ENCODE data around the gene GGA1. TPM values are rescaled to one million over a fixed set of nuclear protein-coding genes. Genes with fewer than 3 reads are reported as not detected.

The GGA1 gene
- total RNA-seq, 2 experiments from 2014 or later = 59.5 to 64.4 TPM

DNA sequence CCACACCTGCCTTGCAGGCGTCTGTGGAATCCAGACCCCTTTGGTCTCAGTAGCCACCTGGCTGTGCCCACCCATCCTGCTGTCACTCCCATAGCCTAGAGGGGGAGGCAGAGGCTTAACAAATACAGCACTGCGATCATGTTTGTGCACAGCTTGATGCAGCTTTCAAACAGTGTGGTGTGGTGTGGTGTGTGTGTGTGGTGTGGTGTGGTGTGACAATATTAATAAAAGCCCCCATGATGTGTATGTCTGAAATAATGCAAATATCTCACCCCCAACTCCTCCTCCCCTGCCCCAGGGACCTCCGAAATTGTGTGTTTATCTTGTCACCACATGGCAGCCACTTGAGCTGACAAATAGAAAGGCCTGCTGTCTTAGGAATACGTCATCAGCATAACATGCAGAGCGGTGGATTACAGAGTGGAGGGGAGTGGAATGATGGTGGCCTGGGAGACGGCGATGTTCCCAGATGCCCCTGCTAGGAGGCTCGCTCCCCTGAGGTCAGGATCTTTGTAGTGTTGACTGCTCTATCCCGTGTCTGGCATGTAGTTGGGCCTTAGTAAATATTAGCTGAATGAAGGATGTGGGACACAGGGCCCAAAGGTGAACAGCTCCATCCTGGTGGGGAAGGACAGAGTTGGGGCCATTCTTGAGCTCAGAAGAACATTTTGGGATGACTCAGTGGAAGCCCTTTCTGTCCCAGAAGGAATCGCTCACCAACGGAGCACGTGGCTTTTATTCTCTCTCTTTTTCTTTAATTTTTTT lies 52.7 kb downstream of the GGA1 start:
- no peak for DNase-seq
- peak overlapping the region; percentile 84 for H3K4me3 Mint-ChIP-seq
- peaks cover 14% of the 10 kb centered on the region for H3K36me3 Mint-ChIP-seq (ENCODE audit: low read depth)
- H3K27ac Mint-ChIP-seq = no peak overlapping the region
- H3K27me3 Mint-ChIP-seq = no peaks in the 10 kb centered on the region
- ChIA-PET CTCF (interaction anchor here (0.6 to 12.8 kb wide), 9 partner anchors 10 to 202 kb away, joined by 3 to 191 read pairs (median 5); partner anchors contain the start of genes LGALS1 and NOL12), POLR2A (interaction anchor here (0.8 to 15.9 kb wide), 4 partner anchors 9 to 25 kb away, joined by 4 to 244 read pairs (median 6); partner anchors contain the start of genes LGALS1 and NOL12)
- H3K9me3 Mint-ChIP-seq = no peaks in the 10 kb centered on the region
- peaks cover 41% of the 10 kb centered on the region for H3K4me1 Mint-ChIP-seq

DNA sequence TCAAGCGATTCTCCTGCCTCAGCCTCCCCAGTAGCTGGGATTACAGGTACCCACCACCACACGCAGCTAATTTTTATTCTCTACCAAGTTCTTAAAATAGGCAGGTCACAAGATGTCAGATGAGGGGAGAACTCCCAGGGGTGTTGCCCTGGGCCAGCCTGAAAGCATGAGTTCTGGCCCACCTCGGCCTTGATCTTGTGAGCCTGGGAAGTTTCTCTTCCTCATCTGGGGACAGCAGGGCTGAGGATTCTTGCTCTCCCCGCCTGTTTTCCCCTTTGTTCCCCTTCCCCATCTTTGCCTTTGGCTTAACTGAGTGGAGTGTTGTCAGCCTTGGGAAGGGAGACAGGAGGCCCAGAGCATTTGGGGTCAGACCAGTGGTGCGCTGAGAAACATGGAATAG lies 53.4 kb downstream of the GGA1 start:
- Mint-ChIP-seq H3K27me3 (no peaks in the 10 kb centered on the region), H3K36me3 (ENCODE audit: low read depth) (peaks cover 19% of the 10 kb centered on the region), H3K4me1 (peaks cover 40% of the 10 kb centered on the region), H3K9me3 (no peaks in the 10 kb centered on the region), H3K4me3 (no peak overlapping the region), H3K27ac (peak overlapping the region; percentile 28)
- ChIA-PET POLR2A (interaction anchor here (0.8 to 15.9 kb wide), 3 partner anchors 10 to 19 kb away, joined by 4 to 244 read pairs (median 6); partner anchors contain the start of gene LGALS1), CTCF (interaction anchor here (0.6 to 12.8 kb wide), 6 partner anchors 17 to 201 kb away, joined by 3 to 191 read pairs (median 6); partner anchors contain the start of gene LGALS1)
- DNase-seq = no peak

DNA sequence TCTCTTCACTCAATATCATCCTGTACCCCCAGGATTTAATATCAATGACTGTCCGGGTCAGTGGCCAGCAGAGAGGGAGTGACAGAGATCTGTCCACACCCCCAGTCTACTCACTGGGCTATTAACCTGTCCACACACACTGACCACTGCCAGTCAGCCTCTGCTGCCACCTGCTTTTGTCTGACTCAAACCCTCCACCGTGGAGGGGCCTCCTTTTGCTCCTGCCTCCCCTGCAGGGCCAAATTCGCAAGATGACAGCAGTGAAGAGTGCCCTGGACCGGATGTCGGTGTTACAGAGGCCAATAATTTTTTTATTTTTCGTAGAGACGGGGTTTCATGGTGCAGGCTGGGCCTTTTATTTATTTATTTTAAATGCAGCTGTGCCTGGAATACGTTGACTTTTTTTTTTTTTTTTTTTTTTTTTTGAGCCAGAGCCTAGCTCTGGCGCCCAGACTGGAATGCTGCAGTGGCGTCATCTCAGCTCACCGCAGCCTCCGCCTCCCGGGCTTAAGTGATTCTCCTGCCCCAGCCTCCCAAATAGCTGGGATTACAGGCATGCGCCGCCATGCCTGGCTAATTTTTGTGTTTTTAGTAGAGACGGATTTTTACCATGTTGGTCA lies 55.0 kb downstream of the GGA1 start:
- Mint-ChIP-seq H3K27ac (no peak overlapping the region), H3K4me3 (no peak overlapping the region), H3K4me1 (peaks cover 31% of the 10 kb centered on the region), H3K36me3 (ENCODE audit: low read depth) (peaks cover 19% of the 10 kb centered on the region), H3K9me3 (no peaks in the 10 kb centered on the region), H3K27me3 (no peaks in the 10 kb centered on the region)
- POLR2A ChIA-PET = interaction anchor here (15.9 kb wide), 1 partner anchor 12 kb away, joined by 244 read pairs; the partner anchor contains the start of gene LGALS1
- CTCF ChIA-PET = interaction anchor here (0.6 to 12.8 kb wide), 4 partner anchors 8 to 156 kb away, joined by 3 to 191 read pairs (median 78); partner anchors contain the start of gene LGALS1
- DNase-seq = no peak

DNA sequence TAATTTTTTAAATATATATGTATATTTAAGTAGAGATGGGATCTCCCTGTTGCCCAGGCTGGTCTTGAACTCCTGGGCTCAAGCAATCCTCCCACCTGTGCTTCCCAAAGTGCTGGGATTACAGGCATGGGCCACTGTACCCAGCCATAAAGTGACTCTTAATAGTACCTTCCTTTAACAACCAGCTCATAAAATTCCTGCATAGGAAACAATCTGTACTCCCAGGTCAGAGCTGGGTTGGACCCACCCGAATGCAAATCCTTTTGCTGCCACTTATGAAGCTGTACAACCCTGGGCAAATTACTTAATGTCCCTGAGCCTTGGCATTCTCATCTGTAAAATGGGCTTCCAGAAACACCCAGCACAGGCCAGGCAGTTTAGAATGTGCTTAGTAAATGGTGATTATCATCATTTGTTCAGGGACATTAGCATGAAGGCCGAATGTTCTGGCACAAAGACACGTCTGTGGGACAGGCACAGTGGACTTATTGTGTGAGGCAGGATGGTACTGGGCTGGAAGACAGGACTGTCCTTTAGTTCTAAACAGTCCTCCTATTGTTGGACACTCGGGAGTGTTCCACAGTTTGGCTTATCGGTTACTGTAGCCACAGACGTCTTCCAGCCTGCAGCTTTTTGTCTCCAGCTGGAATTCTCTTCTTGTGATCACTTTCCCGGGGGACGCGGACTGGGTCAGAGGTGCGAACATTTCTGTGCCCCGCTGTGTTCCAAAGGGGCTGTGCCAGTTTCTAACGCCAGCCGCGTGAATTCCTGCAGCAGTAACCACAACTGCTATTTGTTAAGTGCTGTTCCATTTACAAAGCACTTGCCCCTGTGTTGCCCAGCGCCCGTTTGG lies 55.8 kb downstream of the GGA1 start:
- Mint-ChIP-seq H3K4me3 (no peak overlapping the region), H3K36me3 (ENCODE audit: low read depth) (peaks cover 19% of the 10 kb centered on the region), H3K27ac (no peak overlapping the region), H3K4me1 (peaks cover 29% of the 10 kb centered on the region), H3K27me3 (no peaks in the 10 kb centered on the region), H3K9me3 (no peaks in the 10 kb centered on the region)
- ChIA-PET POLR2A (interaction anchor here (15.9 kb wide), 1 partner anchor 11 kb away, joined by 244 read pairs; the partner anchor contains the start of gene LGALS1), CTCF (interaction anchor here (12.4 to 12.8 kb wide), 2 partner anchors 15 to 21 kb away, joined by 151 to 191 read pairs; partner anchors contain the start of gene LGALS1)
- DNase-seq = no peak

DNA sequence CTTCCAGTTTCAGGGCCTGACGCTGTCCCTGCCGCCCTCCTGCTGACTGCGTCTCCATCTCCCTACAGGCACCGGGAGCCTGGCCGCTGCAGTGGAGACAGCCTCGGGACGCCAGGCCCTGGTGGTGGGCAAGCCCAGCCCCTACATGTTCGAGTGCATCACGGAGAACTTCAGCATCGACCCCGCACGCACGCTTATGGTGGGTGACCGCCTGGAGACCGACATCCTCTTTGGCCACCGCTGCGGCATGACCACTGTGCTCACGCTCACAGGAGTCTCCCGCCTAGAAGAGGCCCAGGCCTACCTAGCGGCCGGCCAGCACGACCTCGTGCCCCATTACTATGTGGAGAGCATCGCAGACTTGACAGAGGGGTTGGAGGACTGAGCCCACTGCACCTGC lies 56.9 kb downstream of the GGA1 start:
- DNase-seq = no peak
- no peaks in the 10 kb centered on the region for H3K27me3 Mint-ChIP-seq
- H3K36me3 Mint-ChIP-seq (ENCODE audit: low read depth) = peaks cover 19% of the 10 kb centered on the region
- POLR2A ChIA-PET = interaction anchor here (15.9 kb wide), 1 partner anchor 10 kb away, joined by 244 read pairs; the partner anchor contains the start of gene LGALS1
- CTCF ChIA-PET = interaction anchor here (12.4 to 12.8 kb wide), 2 partner anchors 14 to 22 kb away, joined by 151 to 191 read pairs; partner anchors contain the start of gene LGALS1
- no peaks in the 10 kb centered on the region for H3K9me3 Mint-ChIP-seq
- no peak overlapping the region for H3K27ac Mint-ChIP-seq
- peaks cover 21% of the 10 kb centered on the region for H3K4me1 Mint-ChIP-seq
- H3K4me3 Mint-ChIP-seq = no peak overlapping the region

DNA sequence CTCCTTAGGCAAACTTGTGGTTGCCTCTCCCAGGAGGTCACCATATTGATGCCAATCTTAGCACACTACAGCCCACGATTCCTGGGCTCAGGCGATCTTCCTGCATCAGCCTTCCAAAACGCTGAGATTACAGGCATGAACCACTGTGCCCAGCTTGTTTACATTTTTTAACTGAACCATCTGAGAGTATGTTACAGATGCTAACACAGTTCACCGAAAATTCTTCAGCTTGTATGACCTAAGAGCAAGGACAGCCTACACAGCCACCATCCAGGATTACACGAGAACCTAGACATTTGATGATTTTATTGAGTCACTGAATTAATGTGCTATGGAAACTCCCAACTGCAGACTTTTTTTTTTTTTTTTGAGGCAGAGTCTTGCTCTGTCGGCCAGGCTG lies 61.0 kb downstream of the GGA1 start:
- POLR2A ChIA-PET = interaction anchor here (1.0 to 12.9 kb wide), 2 partner anchors 9 to 44 kb away, joined by 3 to 244 read pairs; partner anchors contain the start of gene PDXP
- Mint-ChIP-seq H3K4me3 (no peak overlapping the region), H3K27ac (no peak overlapping the region)

DNA sequence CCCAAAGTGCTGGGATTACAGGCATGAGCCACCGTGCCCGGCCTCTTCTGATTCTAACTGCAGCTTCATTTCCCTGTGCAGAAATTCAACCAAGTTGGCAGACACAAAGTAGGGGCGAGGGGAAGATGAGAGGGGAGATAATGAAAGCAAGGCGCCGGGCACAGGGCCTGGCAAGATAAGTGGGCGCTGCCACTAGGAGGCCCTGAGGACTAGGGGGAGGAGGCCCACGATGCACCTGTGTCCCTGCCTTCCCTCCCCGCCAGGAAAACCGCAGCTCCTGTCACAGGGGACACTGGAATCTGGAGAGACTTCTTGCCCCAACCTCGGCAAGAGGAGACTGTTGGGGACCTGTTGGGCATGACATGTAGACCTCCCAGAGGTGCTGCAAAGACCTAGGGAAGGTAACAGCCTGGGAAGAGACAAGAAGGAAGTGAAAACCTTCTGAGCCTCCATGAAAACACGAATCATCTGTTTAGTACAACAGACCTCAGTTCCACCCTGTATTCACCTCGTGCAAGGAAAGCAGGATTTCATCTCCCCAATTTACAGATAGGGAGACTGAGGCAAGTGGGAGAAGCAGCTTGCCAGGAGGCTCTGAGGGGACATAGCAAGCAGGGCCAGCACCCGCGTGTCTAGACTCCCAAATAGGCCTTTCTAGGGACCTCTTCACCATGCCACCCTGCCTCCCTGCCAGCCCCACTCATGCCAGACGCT lies 63.7 kb downstream of the GGA1 start:
- H3K4me3 Mint-ChIP-seq = no peak overlapping the region
- CTCF ChIA-PET = interaction anchor here (0.8 to 6.0 kb wide), 4 partner anchors 9 to 38 kb away, joined by 3 to 38 read pairs (median 14); no protein-coding TSS in a partner anchor
- DNase-seq = no peak
- H3K27ac Mint-ChIP-seq = peak overlapping the region; percentile 26
- POLR2A ChIA-PET = interaction anchor here (1.2 to 12.9 kb wide), 5 partner anchors 9 to 38 kb away, joined by 3 to 244 read pairs (median 5); partner anchors contain the start of genes NOL12, PDXP and SH3BP1
- no peaks in the 10 kb centered on the region for H3K27me3 Mint-ChIP-seq
- no peaks in the 10 kb centered on the region for H3K9me3 Mint-ChIP-seq
- H3K4me1 Mint-ChIP-seq = peaks cover 40% of the 10 kb centered on the region
- peaks cover 11% of the 10 kb centered on the region for H3K36me3 Mint-ChIP-seq (ENCODE audit: low read depth)

More for the DNA sequence above, 61.0 kb downstream of the GGA1 start:
- Mint-ChIP-seq H3K9me3 (no peaks in the 10 kb centered on the region), H3K27me3 (no peaks in the 10 kb centered on the region), H3K36me3 (ENCODE audit: low read depth) (peaks cover 13% of the 10 kb centered on the region), H3K4me1 (peaks cover 33% of the 10 kb centered on the region)
- CTCF ChIA-PET = interaction anchor here (0.7 to 6.0 kb wide), 4 partner anchors 12 to 62 kb away, joined by 3 to 38 read pairs (median 4); no protein-coding TSS in a partner anchor
- no peak for DNase-seq

DNA sequence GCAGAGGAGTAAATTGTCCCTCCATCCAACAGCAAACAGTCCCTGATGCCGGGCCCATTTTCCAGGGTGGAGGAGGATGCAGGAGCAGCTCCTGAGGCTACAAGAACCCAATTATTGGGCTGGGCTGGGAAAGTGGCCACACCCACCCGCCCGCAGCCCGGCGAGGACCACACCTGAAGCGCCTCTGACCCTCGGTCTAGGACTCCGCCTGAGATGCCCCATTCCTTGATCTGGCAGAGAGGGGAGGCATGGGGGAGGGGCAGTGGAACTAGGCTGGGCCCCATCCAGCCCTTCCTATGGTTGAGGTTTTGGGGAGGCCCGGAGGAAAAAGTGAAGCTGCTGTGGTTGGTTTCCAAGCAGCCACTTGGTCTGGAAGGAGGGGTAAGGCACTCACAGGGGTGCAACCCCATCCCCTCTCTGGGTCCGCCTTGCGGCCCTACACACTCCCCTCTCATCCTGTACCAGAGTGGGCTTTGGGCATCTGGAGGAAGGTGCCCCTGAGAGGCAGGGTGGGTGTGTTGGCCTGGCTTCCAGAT lies 64.4 kb downstream of the GGA1 start:
- H3K9me3 Mint-ChIP-seq = no peaks in the 10 kb centered on the region
- DNase-seq = no peak
- ChIA-PET POLR2A (interaction anchor here (1.2 to 12.9 kb wide), 5 partner anchors 9 to 38 kb away, joined by 3 to 244 read pairs (median 5); partner anchors contain the start of genes NOL12, PDXP and SH3BP1), CTCF (interaction anchor here (1.4 to 12.2 kb wide), 4 partner anchors 8 to 36 kb away, joined by 3 to 191 read pairs (median 32); partner anchors contain the start of gene PDXP)
- no peak overlapping the region for H3K4me3 Mint-ChIP-seq
- peak overlapping the region; percentile 26 for H3K27ac Mint-ChIP-seq
- peaks cover 17% of the 10 kb centered on the region for H3K36me3 Mint-ChIP-seq (ENCODE audit: low read depth)
- no peaks in the 10 kb centered on the region for H3K27me3 Mint-ChIP-seq
- H3K4me1 Mint-ChIP-seq = peaks cover 45% of the 10 kb centered on the region

DNA sequence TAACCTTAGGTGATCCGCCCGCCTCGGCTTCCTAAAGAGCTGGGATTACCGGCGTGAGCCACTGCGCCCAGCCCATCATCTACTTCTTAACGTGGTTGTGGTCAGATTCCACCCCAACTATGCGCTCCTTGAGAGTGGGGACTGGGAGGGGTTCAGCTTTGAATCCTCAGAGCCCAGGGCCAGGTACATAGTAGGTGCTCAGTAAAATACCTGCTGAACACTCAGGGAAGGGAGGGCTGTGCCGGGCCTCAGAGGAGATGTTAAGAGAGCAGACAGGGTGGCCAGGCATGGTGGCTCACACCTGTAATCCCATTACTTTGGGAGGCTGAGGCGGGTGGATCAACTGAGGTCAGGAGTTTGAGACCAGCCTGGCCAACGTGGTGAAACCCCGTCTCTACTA lies 65.6 kb downstream of the GGA1 start:
- Mint-ChIP-seq H3K27me3 (no peaks in the 10 kb centered on the region), H3K27ac (peak overlapping the region; percentile 99), H3K4me1 (peaks cover 49% of the 10 kb centered on the region), H3K4me3 (peak overlapping the region; percentile 88), H3K9me3 (no peaks in the 10 kb centered on the region), H3K36me3 (ENCODE audit: low read depth) (peaks cover 21% of the 10 kb centered on the region)
- no peak for DNase-seq
- CTCF ChIA-PET = interaction anchor here (0.5 to 13.4 kb wide), 5 partner anchors 9 to 106 kb away, joined by 3 to 301 read pairs (median 4); partner anchors contain the start of genes PDXP and SH3BP1
- POLR2A ChIA-PET = interaction anchor here (1.2 to 12.9 kb wide), 8 partner anchors 11 to 189 kb away, joined by 3 to 244 read pairs (median 27); partner anchors contain the start of genes GGA1, NOL12, PDXP and SH3BP1

DNA sequence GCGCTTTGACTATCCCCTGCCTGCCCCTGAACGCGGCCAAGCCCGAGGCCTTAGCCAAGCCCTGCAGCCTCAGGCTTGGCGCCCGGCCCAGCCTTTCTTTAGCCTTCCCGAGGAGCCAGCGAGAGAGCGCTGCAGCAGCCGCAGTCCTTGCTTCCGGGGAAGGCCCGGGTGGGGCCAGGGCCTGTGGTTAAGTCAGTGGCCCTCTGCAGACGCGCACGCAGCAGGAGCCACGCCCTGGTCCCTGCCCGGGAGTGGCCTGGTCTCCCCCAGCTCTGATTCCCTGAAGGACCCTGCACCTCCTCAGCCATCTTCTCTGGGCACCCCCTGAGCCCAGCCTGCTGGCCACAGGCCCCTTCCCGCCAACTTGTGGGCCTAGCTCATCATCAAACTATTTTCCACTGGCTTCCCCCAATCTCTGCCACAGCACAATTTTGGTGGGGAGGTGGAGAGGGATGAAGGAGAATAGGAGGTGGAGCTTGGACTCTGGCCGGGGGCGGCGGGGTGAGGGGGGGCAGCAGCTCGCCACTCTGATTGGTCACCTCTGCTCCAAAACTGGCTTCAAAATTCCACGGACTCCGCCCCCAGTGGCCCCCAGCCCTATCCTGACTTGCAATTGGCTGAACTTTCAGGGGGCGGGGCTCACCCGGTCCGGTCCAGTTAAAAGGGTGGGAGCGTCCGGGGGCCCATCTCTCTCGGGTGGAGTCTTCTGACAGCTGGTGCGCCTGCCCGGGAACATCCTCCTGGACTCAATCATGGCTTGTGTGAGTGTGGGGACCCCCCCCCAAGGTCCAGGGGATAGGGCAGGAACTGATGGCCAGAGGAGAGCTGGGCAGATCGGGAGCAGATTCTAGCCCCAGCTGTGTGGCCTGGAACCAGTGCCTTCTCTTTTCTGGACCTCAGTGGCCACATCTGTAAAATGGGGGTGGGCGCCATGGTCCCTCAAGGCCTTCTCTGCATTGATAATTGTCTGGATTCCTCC lies 66.6 kb downstream of the GGA1 start, which contains the start of gene LGALS1:
Gene LGALS1 (plus strand): TSS at position 686 of the 979 bp plus-strand sequence. CDS start 67 bp downstream, at position 753.
- Mint-ChIP-seq H3K4me3 (peak within 1 kb of the TSS; percentile 88), H3K9me3 (no peaks in the 10 kb centered on the region), H3K27ac (peak within 1 kb of the TSS; percentile 99), H3K27me3 (no peaks in the 10 kb centered on the region), H3K4me1 (peaks cover 54% of the 10 kb centered on the region), H3K36me3 (ENCODE audit: low read depth) (peaks cover 29% of the 10 kb centered on the region)
- CTCF ChIA-PET = interaction anchor here (1.0 to 13.4 kb wide), 8 partner anchors 8 to 108 kb away, joined by 3 to 301 read pairs (median 6); partner anchors contain the start of genes GGA1, NOL12, PDXP and SH3BP1
- DNase-seq = peak; percentile 90
- POLR2A ChIA-PET = interaction anchor here (1.0 to 12.9 kb wide), 11 partner anchors 10 to 190 kb away, joined by 3 to 244 read pairs (median 11); partner anchors contain the start of genes GGA1, NOL12, PDXP and SH3BP1

All from activated CD4-positive, alpha-beta memory T cell treated with anti-CD3 and anti-CD28 coated beads, Interleukin-2, amount 10 ng/mL, durations not matched to agents 7 days and 5 days (primary cell).